Panc1 (cell line): ENCODE results near the gene WNT10A. TPM values are rescaled to one million over a fixed set of nuclear protein-coding genes. Genes with fewer than 3 reads are reported as not detected.

Source experiments
- ATAC-seq: fragments of 200-7000 bp; cut with Tn5 transposase; 2 replicates; pipeline ENCODE4 v1.9.1; 2020; ENCODE audit warnings: mild to moderate bottlenecking, moderate library complexity
- BruUV-seq: library from RNA; stranded (reverse); fragments of 400-500 nt; replicated peaks from 2 replicates; lab custom pipeline; 2021; lab: Mats Ljungman, UMichigan
- CTCF ChIA-PET: fragments of 300-600 bp; sonication (Branson Sonifier 250); formaldehyde crosslinking; loops from one replicate; lab custom pipeline; 2022; ENCODE audit warnings: antibody characterized with exemption; lab: Charles Lee
- POLR2A ChIA-PET: fragments of 300-600 bp; sonication (Branson Sonifier 250); formaldehyde crosslinking; loops from one replicate; lab custom pipeline; 2022; ENCODE audit warnings: antibody characterized with exemption; lab: Charles Lee
- DNase-seq: peaks from one replicate; pipeline ENCODE4 v3.0.0-alpha.2; 2010; ENCODE audit warnings: low read depth, low spot score
- H3K27ac ChIP-seq: 2 replicates; pipeline ENCODE4 v1.5.1; 2011; ENCODE audit warnings: mild to moderate bottlenecking, low read length, inconsistent platforms
- H3K27me3 ChIP-seq: fragments of 200-500 bp; sonication (Bioruptor generic); 2 replicates; pipeline ENCODE4 v1.6.0; 2014; ENCODE audit warnings: low read length, inconsistent platforms; ENCODE audit not compliant: control insufficient read depth, insufficient read depth
- H3K36me3 ChIP-seq: fragments of 200-500 bp; sonication (Bioruptor generic); 2 replicates; pipeline ENCODE4 v1.5.1; 2014; ENCODE audit warnings: inconsistent platforms, mild to moderate bottlenecking, low read length, moderate library complexity; ENCODE audit not compliant: control insufficient read depth, insufficient read depth
- H3K4me1 ChIP-seq: 2 replicates; pipeline ENCODE4 v1.5.1; 2011; ENCODE audit warnings: inconsistent platforms, mild to moderate bottlenecking, low read length, moderate library complexity; ENCODE audit not compliant: control insufficient read depth, insufficient read depth
- H3K4me3 ChIP-seq, 2 experiments: 2 replicates each; pipeline ENCODE4 v1.5.1; 2011 to 2012; ENCODE audit warnings: low read depth in 2 of 2, low read length in 2 of 2, mild to moderate bottlenecking in 2 of 2, inconsistent platforms in 1 of 2, moderate library complexity in 1 of 2
- H3K9me3 ChIP-seq: fragments of 200-500 bp; sonication (Bioruptor generic); 2 replicates; pipeline ENCODE4 v1.5.1; 2014; ENCODE audit warnings: low read depth, mild to moderate bottlenecking, inconsistent platforms, low read length, moderate library complexity; ENCODE audit not compliant: control insufficient read depth, insufficient read depth
- CTCF ChIP-seq: fragments of 450-650 bp; IDR thresholded peaks from 2 replicates; pipeline ENCODE4 v1.5.1; 2017; ENCODE audit warnings: mild to moderate bottlenecking
- REST ChIP-seq, 2 experiments: IDR thresholded peaks; 2 replicates each; pipeline ENCODE4 v1.6.1; 2011 to 2012; ENCODE audit warnings: low read depth in 2 of 2, control low read depth in 1 of 2, low read length in 1 of 2, mild to moderate bottlenecking in 1 of 2, moderate library complexity in 1 of 2; ENCODE audit not compliant: insufficient read depth in 1 of 2
- TCF7L2 ChIP-seq: IDR thresholded peaks from 2 replicates; pipeline ENCODE4 v1.6.1; 2011; ENCODE audit warnings: mild to moderate bottlenecking, low read depth, low read length, inconsistent platforms
- in situ Hi-C: cut with HindIII; loops from 2 replicates; pipeline ENCODE4 v1.10.0; 2016; ENCODE audit warnings: low sequenced_read_pairs, low pct_unique_long_range_greater_than_20kb
- intact Hi-C: fragments of 100-400 bp; cut with micrococcal nuclease; formaldehyde crosslinking; loops from one replicate; pipeline ENCODE4 v1.10.0; 2022; ENCODE audit not compliant: unreplicated experiment
- total RNA-seq: library from RNA; stranded (reverse); gene quantifications from one replicate; pipeline ENCODE4 v1.2.1, GENCODE V29; 2021; ENCODE audit not compliant: unreplicated experiment

The WNT10A gene
- total RNA-seq, 1 experiment from 2014 or later, result 9.2 TPM

- Histone ChIP-seq H3K4me1 (peaks cover 24% of the 10 kb centered on the region), H3K4me3 (no peak overlapping the region), H3K27me3 (no peaks in the 10 kb centered on the region), H3K27ac (no peak overlapping the region), H3K36me3 (no peaks in the 10 kb centered on the region), H3K9me3 (no peaks in the 10 kb centered on the region)
- TF ChIP-seq REST (IDR thresholded peaks at IDR 0.05; ENCODE audit: insufficient read depth in 1 of 2, low read depth in 2 of 2, low read length in 1 of 2) (no peak), CTCF (peak; percentile 96)
- DNase-seq, result peak; percentile 70
- POLR2A ChIA-PET, result interaction anchor here (1.3 kb wide), 1 partner anchor 21 kb away, joined by 5 read pairs; no protein-coding TSS in a partner anchor
- intact Hi-C loops (loop anchor here (1.0 kb wide), 1 partner anchor 22 kb away; no protein-coding TSS in a partner anchor), in situ Hi-C loops (no loop called here)
- CTCF ChIA-PET, result interaction anchor here (0.6 to 6.0 kb wide), 12 partner anchors 8 to 160 kb away, joined by 3 to 102 read pairs (median 4); partner anchors contain the start of gene CDK5R2
- no TSS peak for BruUV-seq
- peak; percentile 66 for ATAC-seq
Measured at GRCh38 chr2:218876562-218877219, 4.0 kb upstream of the WNT10A start.

GRCh38 chr2:218877331-218877730 lies 3.3 kb upstream of the WNT10A start:
- H3K4me3 ChIP-seq, result no peak overlapping the region
- in situ Hi-C loops, result no loop called here
- H3K4me1 ChIP-seq, result peaks cover 28% of the 10 kb centered on the region
- TF ChIP-seq REST (IDR thresholded peaks at IDR 0.05; ENCODE audit: insufficient read depth in 1 of 2, low read depth in 2 of 2, low read length in 1 of 2), result no peak
- no peak for TF ChIP-seq TCF7L2
- H3K27ac ChIP-seq, result no peak overlapping the region
- no peaks in the 10 kb centered on the region for H3K36me3 ChIP-seq
- no peaks in the 10 kb centered on the region for H3K9me3 ChIP-seq
- ChIA-PET POLR2A (no interaction called here), CTCF (interaction anchor here (0.6 to 6.0 kb wide), 8 partner anchors 8 to 126 kb away, joined by 3 to 102 read pairs (median 6); no protein-coding TSS in a partner anchor)
- intact Hi-C loops, result no loop called here
- DNase-seq (no peak), ATAC-seq (no peak)
- no TSS peak for BruUV-seq
- H3K27me3 ChIP-seq, result no peaks in the 10 kb centered on the region
